EL (cell line): Measurements from ENCODE around the gene GLIS1.

Experiments
- DNase-seq: peaks from one replicate; pipeline ENCODE4 v3.0.0-alpha.2; 2016

Gene GLIS1

GRCh38 chr1:53677486-53677885 lies 61.5 kb downstream of the GLIS1 start:
- DNase-seq: no peak

GRCh38 chr1:53672785-53673184 lies 66.2 kb downstream of the GLIS1 start:
- DNase-seq: no peak

GRCh38 chr1:53672243-53672642 lies 66.7 kb downstream of the GLIS1 start:
- DNase-seq: no peak

DNA sequence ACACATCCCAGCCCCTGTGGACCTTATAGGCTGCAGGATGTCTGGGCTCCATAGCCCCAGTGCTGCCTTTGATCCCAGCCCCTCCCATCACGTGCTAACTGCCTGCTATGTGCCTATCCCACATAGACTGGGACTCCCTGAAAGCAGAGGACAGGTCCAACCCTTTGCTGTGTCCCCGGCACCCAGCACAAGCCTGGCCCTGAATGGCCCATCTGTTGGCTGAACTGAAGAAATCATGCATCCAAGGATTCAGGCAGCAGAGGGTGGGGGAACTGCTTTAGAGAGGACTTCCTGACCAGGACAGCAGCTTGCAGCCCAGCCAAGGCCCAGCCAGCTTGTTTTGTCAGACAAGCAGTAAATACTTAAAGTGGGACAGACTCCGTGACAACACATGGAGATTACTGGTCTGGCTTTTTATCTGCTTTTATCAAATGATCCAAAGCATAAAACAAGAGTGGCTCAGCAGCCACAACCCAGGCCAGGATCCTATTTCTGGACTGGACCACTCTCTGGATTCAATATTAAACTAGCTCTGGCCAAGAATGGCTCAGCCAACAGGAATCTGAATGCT lies 69.3 kb downstream of the GLIS1 start:
- DNase-seq: no peak

GRCh38 chr1:53666566-53666965 lies 72.4 kb downstream of the GLIS1 start:
- no peak for DNase-seq

GRCh38 chr1:53665996-53666395 lies 73.0 kb downstream of the GLIS1 start:
- peak; percentile 12 for DNase-seq

- peak; percentile 69 for DNase-seq
These were observed 75.2 kb downstream of the GLIS1 start for GRCh38 chr1:53663529-53664300.

DNA sequence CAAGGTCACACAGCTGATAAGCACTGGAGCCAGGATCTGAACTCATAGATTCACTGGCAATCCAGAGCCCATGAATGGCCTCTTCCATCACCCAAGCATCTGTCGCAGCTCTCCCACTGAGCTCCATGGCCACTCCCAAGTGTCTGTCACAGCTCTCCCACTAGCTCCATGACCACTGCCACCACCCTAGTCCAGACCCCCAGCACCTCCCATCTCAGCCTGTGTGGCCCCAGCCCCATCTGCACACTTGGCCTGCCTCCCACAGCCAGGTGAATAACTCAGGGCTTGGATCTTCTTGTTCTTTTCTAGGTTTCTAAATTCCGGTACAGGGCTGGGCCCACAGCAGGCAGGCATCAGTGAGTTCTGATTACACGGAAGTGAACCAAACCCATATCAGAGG lies 76.0 kb downstream of the GLIS1 start:
- DNase-seq: no peak

DNA sequence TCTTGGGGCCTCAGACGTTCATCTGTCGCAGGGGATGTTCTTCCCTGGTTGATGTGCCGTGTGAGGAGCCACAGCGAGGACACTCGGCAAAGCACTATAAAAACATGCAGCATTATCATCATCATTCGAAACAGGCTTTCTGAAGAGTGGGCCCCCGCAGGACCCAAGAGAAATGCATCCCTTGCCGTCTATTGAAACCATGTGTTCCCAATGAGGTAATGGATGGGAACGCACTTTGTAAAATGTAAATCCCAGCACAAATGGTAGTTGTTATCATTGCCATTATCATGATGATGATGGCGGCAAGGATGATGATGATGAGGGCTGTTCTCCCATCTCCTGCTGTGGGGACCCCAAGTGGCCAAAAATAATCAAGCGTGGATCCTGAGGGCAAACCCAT lies 76.8 kb downstream of the GLIS1 start:
- no peak for DNase-seq

- no peak for DNase-seq
These were observed 77.5 kb downstream of the GLIS1 start for GRCh38 chr1:53661496-53661895.

DNA sequence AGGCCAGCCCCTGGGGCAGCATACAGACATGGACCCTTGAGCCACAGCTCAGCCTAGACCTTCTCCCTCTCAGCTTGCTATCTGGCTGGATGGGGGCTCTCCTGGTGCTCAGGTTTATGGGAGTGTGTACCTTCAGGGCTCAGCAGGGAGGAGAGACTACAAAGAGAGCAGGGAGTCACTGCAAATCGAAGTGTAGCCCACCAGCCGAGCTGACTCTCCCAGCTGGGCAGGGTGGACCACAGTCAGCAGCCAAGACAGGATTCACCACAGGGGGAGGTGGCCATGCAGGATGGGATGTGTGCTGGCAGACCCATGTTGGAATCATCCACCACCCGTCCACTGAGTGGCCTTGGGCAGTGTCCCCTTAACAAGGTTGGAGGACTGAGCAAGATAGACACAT lies 78.3 kb downstream of the GLIS1 start:
- DNase-seq: no peak

GRCh38 chr1:53659436-53659835 lies 79.5 kb downstream of the GLIS1 start:
- no peak for DNase-seq

- no peak for DNase-seq
These were observed 80.3 kb downstream of the GLIS1 start for GRCh38 chr1:53658489-53659230.

- DNase-seq: no peak
These were observed 81.0 kb downstream of the GLIS1 start for GRCh38 chr1:53657891-53658396.

GRCh38 chr1:53657531-53657805 lies 81.5 kb downstream of the GLIS1 start:
- no peak for DNase-seq

GRCh38 chr1:53656747-53657530 lies 82.0 kb downstream of the GLIS1 start:
- no peak for DNase-seq

- DNase-seq: peak; percentile 89
These were observed 82.8 kb downstream of the GLIS1 start for GRCh38 chr1:53655931-53656746.

GRCh38 chr1:53654216-53655210 lies 84.5 kb downstream of the GLIS1 start:
- DNase-seq: peak; percentile 79

DNA sequence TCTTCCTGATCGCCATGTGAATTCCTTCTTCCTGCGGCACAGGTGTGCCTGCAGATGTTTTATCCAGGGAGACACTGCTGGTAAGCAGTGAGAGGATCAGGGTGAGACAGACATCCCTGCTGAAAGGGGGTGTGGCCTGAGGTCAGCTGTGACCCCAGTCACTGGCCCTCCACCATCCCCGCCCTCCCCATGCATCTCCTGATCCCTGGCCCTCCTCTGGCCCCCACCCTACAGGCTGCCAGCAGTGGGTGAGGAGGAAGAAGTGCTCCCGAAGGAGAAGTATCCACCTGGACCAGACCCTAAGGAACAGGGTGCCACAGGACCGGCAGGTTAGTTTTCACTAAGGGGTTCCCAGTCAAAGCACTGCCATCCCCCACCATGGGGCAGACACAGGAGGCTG lies 85.3 kb downstream of the GLIS1 start:
- DNase-seq: no peak

- no peak for DNase-seq
These were observed 85.8 kb downstream of the GLIS1 start for GRCh38 chr1:53653200-53653575.
